Hepatocyte (in vitro differentiated cells): ENCODE data around the gene AK5. TPM values are rescaled to one million over a fixed set of nuclear protein-coding genes. Genes with fewer than 3 reads are reported as not detected.

Source experiments
- DNase-seq: peaks from one replicate; pipeline ENCODE4 v3.0.0-alpha.2; 2016; ENCODE audit warnings: low spot score
- H2AFZ ChIP-seq: fragments of 200-600 bp; sonication (generic); 2 replicates; pipeline ENCODE4 v1.6.0; 2016; ENCODE audit warnings: antibody characterized with exemption, mild to moderate bottlenecking
- H3K27ac ChIP-seq: fragments of 200-600 bp; sonication (generic); 2 replicates; pipeline ENCODE4 v1.5.1; 2016; ENCODE audit warnings: mild to moderate bottlenecking
- H3K27me3 ChIP-seq: fragments of 200-600 bp; sonication (generic); 2 replicates; pipeline ENCODE4 v1.6.1; 2016
- H3K36me3 ChIP-seq: fragments of 200-600 bp; sonication (generic); replicated peaks from 2 replicates; pipeline ENCODE4 v1.5.1; 2016; ENCODE audit warnings: low read depth; ENCODE audit not compliant: insufficient read depth
- H3K4me1 ChIP-seq: fragments of 200-600 bp; sonication (generic); 2 replicates; pipeline ENCODE4 v1.5.1; 2016; ENCODE audit warnings: mild to moderate bottlenecking, moderate library complexity; ENCODE audit not compliant: insufficient read depth
- H3K4me2 ChIP-seq: fragments of 200-600 bp; sonication (generic); 2 replicates; pipeline ENCODE4 v1.6.0; 2016
- H3K4me3 ChIP-seq: fragments of 200-600 bp; sonication (generic); 2 replicates; pipeline ENCODE4 v1.5.1; 2016; ENCODE audit warnings: mild to moderate bottlenecking
- H3K79me2 ChIP-seq: fragments of 200-600 bp; sonication (generic); 2 replicates; pipeline ENCODE4 v1.6.0; 2017; ENCODE audit warnings: mild to moderate bottlenecking
- H3K9me2 ChIP-seq: fragments of 200-600 bp; sonication (generic); replicated peaks from 2 replicates; pipeline ENCODE4 v1.6.0; 2017; ENCODE audit warnings: mild to moderate bottlenecking; ENCODE audit not compliant: insufficient read depth
- H3K9me3 ChIP-seq: fragments of 200-600 bp; sonication (generic); 2 replicates; pipeline ENCODE4 v1.5.1; 2016; ENCODE audit warnings: low read depth, mild to moderate bottlenecking
- H4K20me1 ChIP-seq: fragments of 200-600 bp; sonication (generic); 2 replicates; pipeline ENCODE4 v1.6.0; 2016; ENCODE audit warnings: mild to moderate bottlenecking; ENCODE audit not compliant: insufficient read depth, poor library complexity, severe bottlenecking
- EZH2 ChIP-seq: fragments of 200-600 bp; sonication (generic); IDR thresholded peaks from 2 replicates; pipeline ENCODE4 v1.6.1; 2016; ENCODE audit warnings: antibody characterized with exemption, mild to moderate bottlenecking, borderline replicate concordance
- EZH2phosphoT487 ChIP-seq: fragments of 200-600 bp; sonication (generic); IDR thresholded peaks from one replicate; pipeline ENCODE4 v1.6.1; 2018; ENCODE audit warnings: antibody characterized with exemption, mild to moderate bottlenecking, low read depth, moderate library complexity; ENCODE audit not compliant: unreplicated experiment, severe bottlenecking
- WGBS: methylation state at CpG from one replicate; pipeline ENCODE4 v1.1.6; 2016; ENCODE audit warnings: low lambda C conversion rate; ENCODE audit errors: missing lambda C conversion rate; 5-methylcytosine and 5-hydroxymethylcytosine counted together
- polyA plus RNA-seq: library from polyadenylated mRNA; unstranded; fragments of >200 nt; fragmentation: Nextera tagmentation; extraction: Ambion mirVana; gene quantifications from 2 replicates; pipeline ENCODE4 v1.2.1, GENCODE V29; 2016
- total RNA-seq: library from RNA; depleted of rRNA; stranded (reverse); fragments of >200 nt; gene quantifications from 2 replicates; pipeline ENCODE4 v1.2.3, GENCODE V29; 2014
- TF ChIP-seq, protein P1 (sequence below): fragments of 200-600 bp; sonication (generic); IDR thresholded peaks from 2 replicates; pipeline ENCODE4 v1.5.1; 2016; ENCODE audit warnings: antibody characterized with exemption, mild to moderate bottlenecking; ENCODE audit not compliant: poor library complexity

AK5 gene
- total and polyA plus RNA-seq, 2 experiments from 2014 or later, result 0.05 TPM; not detected in 1

DNA sequence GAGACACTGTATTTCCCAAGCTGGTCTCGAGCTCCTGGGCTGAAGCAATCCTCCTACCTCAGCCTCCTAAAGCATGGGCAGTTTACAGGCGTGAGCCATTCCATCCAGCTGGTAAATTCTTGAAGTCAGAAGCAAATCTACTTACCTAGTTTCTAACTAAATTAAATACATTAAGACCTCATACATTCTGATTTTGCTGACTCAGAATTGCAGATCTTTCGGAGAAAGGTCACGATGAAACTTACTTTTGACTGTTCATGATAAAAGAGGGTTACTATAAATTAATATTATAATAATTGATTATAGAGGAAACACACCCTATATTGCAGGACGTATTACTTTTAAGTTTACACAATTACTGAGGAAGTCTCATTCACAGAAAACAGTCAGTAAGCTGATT is 268.3 kb downstream of the AK5 start:
- WGBS, result 87% methylated on average over 5 of the region's 5 CpGs
- H3K79me2 ChIP-seq, result no peaks in the 10 kb centered on the region
- no peak overlapping the region for H2AFZ ChIP-seq
- H3K4me1 ChIP-seq, result no peaks in the 10 kb centered on the region
- no peaks in the 10 kb centered on the region for H3K27me3 ChIP-seq
- no peak overlapping the region for H3K4me3 ChIP-seq
- H3K27ac ChIP-seq, result no peak overlapping the region
- DNase-seq, result no peak
- H4K20me1 ChIP-seq, result no peaks in the 10 kb centered on the region
- no peak overlapping the region for H3K4me2 ChIP-seq
- H3K36me3 ChIP-seq, result no peaks in the 10 kb centered on the region
- TF ChIP-seq EZH2phosphoT487 (no peak), EZH2 (no peak)
- TF ChIP-seq, protein P1, sequence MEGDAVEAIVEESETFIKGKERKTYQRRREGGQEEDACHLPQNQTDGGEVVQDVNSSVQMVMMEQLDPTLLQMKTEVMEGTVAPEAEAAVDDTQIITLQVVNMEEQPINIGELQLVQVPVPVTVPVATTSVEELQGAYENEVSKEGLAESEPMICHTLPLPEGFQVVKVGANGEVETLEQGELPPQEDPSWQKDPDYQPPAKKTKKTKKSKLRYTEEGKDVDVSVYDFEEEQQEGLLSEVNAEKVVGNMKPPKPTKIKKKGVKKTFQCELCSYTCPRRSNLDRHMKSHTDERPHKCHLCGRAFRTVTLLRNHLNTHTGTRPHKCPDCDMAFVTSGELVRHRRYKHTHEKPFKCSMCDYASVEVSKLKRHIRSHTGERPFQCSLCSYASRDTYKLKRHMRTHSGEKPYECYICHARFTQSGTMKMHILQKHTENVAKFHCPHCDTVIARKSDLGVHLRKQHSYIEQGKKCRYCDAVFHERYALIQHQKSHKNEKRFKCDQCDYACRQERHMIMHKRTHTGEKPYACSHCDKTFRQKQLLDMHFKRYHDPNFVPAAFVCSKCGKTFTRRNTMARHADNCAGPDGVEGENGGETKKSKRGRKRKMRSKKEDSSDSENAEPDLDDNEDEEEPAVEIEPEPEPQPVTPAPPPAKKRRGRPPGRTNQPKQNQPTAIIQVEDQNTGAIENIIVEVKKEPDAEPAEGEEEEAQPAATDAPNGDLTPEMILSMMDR, result no peak
- no peaks in the 10 kb centered on the region for H3K9me3 ChIP-seq
- no peaks in the 10 kb centered on the region for H3K9me2 ChIP-seq

GRCh38 chr1:77552626-77553025 is 270.8 kb downstream of the AK5 start:
- H4K20me1 ChIP-seq, result no peaks in the 10 kb centered on the region
- 100% methylated on average over 1 of the region's 1 CpG for WGBS
- H3K4me1 ChIP-seq, result no peaks in the 10 kb centered on the region

GRCh38 chr1:77553568-77554291 is 271.9 kb downstream of the AK5 start:
- H3K27ac ChIP-seq, result no peak overlapping the region
- no peak for DNase-seq
- H3K9me2 ChIP-seq, result no peaks in the 10 kb centered on the region
- no peaks in the 10 kb centered on the region for H3K9me3 ChIP-seq
- H3K4me3 ChIP-seq, result no peak overlapping the region
- no peaks in the 10 kb centered on the region for H4K20me1 ChIP-seq
- TF ChIP-seq EZH2phosphoT487, result no peak
- TF ChIP-seq, protein P1, result no peak
- no peak for TF ChIP-seq EZH2
- H3K79me2 ChIP-seq, result no peaks in the 10 kb centered on the region
- no peaks in the 10 kb centered on the region for H3K36me3 ChIP-seq
- 50% methylated on average over 9 of the region's 9 CpGs for WGBS
- H2AFZ ChIP-seq, result no peak overlapping the region
- H3K4me1 ChIP-seq, result no peaks in the 10 kb centered on the region
- H3K27me3 ChIP-seq, result no peaks in the 10 kb centered on the region
- no peak overlapping the region for H3K4me2 ChIP-seq

More at GRCh38 chr1:77552626-77553025, 270.8 kb downstream of the AK5 start:
- no peak overlapping the region for H3K27ac ChIP-seq
- no peaks in the 10 kb centered on the region for H3K9me3 ChIP-seq
- H3K9me2 ChIP-seq, result no peaks in the 10 kb centered on the region
- no peak for DNase-seq
- H3K4me2 ChIP-seq, result no peak overlapping the region
- no peaks in the 10 kb centered on the region for H3K79me2 ChIP-seq
- no peaks in the 10 kb centered on the region for H3K36me3 ChIP-seq
- H2AFZ ChIP-seq, result no peak overlapping the region
- H3K27me3 ChIP-seq, result no peaks in the 10 kb centered on the region
- TF ChIP-seq, protein P1, result no peak
- TF ChIP-seq EZH2 (no peak), EZH2phosphoT487 (no peak)
- H3K4me3 ChIP-seq, result no peak overlapping the region
